Right lobe of liver (tissue), 4 donors: ENCODE data around the gene CELSR3.

ENCODE experiments used
- POLR2A ChIP-seq: fragments of 450-650 bp; IDR thresholded peaks from one replicate; pipeline ENCODE4 v1.6.1; 2017; ENCODE audit warnings: antibody characterized with exemption, mild to moderate bottlenecking
- TF ChIP-seq, protein P1 (sequence below), 4 donors: fragments of 200-600 bp in 3 of 4; fragments of 450-650 bp in 1 of 4; IDR thresholded peaks; one replicate each; pipeline versions ENCODE4 v1.5.1 to v1.8.0; 2016 to 2022; ENCODE audit warnings: antibody characterized with exemption in 4 of 4, mild to moderate bottlenecking in 2 of 4
- donor health status: DM: no; HTN: no; CAD: no.
- donor health status: DM: no; HTN: no; CAD: no.
- donor health status: DM: no; HTN: yes; CAD: no.

DNA sequence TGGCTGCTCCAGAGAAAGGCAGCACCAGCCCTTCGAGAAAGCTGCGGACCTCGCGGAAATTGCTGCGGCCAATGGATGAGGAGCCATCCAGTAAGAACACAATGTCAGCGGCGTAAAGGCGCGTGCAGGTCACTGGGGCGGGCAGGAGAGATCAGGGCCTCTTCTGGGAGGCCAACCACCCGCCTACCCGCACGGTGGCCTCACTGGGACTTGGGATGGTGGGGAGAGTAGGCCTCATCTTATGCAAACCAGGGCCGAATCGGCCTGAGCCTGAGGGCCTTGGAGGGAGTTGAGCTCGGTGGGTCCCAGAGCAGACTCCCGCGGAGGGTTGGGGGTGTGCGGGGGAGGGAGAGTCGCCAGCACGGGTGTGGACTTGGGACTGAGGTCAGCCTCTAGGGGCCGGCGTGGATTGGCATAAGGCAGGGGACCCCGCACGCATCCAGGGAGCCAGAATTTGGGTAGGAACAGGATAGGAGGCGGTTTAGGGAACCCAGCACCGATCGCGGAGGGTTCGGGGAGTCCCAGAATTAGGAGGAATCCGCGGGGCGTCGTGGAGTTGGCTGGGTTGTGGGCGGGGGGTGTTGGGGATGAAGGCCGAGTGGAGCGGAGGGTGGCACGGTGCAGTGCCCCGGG is 68.2 kb downstream of the CELSR3 start:
- TF ChIP-seq, protein P1, sequence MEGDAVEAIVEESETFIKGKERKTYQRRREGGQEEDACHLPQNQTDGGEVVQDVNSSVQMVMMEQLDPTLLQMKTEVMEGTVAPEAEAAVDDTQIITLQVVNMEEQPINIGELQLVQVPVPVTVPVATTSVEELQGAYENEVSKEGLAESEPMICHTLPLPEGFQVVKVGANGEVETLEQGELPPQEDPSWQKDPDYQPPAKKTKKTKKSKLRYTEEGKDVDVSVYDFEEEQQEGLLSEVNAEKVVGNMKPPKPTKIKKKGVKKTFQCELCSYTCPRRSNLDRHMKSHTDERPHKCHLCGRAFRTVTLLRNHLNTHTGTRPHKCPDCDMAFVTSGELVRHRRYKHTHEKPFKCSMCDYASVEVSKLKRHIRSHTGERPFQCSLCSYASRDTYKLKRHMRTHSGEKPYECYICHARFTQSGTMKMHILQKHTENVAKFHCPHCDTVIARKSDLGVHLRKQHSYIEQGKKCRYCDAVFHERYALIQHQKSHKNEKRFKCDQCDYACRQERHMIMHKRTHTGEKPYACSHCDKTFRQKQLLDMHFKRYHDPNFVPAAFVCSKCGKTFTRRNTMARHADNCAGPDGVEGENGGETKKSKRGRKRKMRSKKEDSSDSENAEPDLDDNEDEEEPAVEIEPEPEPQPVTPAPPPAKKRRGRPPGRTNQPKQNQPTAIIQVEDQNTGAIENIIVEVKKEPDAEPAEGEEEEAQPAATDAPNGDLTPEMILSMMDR (IDR thresholded peaks at IDR 0.05), result no peak
- TF ChIP-seq POLR2A, result no peak
